ENCODE data around the gene FPGS. TPM values are rescaled to one million over a fixed set of nuclear protein-coding genes. Genes with fewer than 3 reads are reported as not detected.
A peak's percentile ranks its signal among the peaks of the same experiment; 100 is the strongest.

The FPGS gene
- total RNA-seq, 1 donor from 2014 or later: 32.8 TPM

- peak overlapping the region; percentile 2 for H3K27ac Mint-ChIP-seq
- H4K20me1 ChIP-seq (ENCODE audit: low read depth): peaks cover 8% of the 10 kb centered on the region
- H3K4me3 ChIP-seq: no peak overlapping the region
- H3K4me3 Mint-ChIP-seq: no peak overlapping the region
- no peak overlapping the region for H2AFZ ChIP-seq (replicated peaks)
- H3K9me3 ChIP-seq (ENCODE audit: low read depth): no peaks in the 10 kb centered on the region
- H3K27me3 Mint-ChIP-seq (ENCODE audit: insufficient read depth, low read depth): peaks cover 14% of the 10 kb centered on the region
- peaks cover 25% of the 10 kb centered on the region for H3K4me1 Mint-ChIP-seq
- peaks cover 8% of the 10 kb centered on the region for H3K4me1 ChIP-seq
- no peaks in the 10 kb centered on the region for H3K27me3 ChIP-seq
- no peaks in the 10 kb centered on the region for H3K9me3 Mint-ChIP-seq
- H3K36me3 ChIP-seq: no peaks in the 10 kb centered on the region
- no peak for DNase-seq (ENCODE audit: low spot score)
- H3K36me3 Mint-ChIP-seq: no peaks in the 10 kb centered on the region
- H3K9ac ChIP-seq: no peak overlapping the region
- peaks cover 25% of the 10 kb centered on the region for H3F3A ChIP-seq (ENCODE audit: low read depth)
- no peak overlapping the region for H3K4me2 ChIP-seq
- H3K27ac ChIP-seq: no peak overlapping the region
- peaks cover 9% of the 10 kb centered on the region for H3K79me2 ChIP-seq (ENCODE audit: low read depth)
- TF ChIP-seq EZH2phosphoT487 (IDR thresholded peaks at IDR 0.05) (no peak), EZH2 (IDR thresholded peaks at IDR 0.05) (no peak)
- TF ChIP-seq, protein P1, sequence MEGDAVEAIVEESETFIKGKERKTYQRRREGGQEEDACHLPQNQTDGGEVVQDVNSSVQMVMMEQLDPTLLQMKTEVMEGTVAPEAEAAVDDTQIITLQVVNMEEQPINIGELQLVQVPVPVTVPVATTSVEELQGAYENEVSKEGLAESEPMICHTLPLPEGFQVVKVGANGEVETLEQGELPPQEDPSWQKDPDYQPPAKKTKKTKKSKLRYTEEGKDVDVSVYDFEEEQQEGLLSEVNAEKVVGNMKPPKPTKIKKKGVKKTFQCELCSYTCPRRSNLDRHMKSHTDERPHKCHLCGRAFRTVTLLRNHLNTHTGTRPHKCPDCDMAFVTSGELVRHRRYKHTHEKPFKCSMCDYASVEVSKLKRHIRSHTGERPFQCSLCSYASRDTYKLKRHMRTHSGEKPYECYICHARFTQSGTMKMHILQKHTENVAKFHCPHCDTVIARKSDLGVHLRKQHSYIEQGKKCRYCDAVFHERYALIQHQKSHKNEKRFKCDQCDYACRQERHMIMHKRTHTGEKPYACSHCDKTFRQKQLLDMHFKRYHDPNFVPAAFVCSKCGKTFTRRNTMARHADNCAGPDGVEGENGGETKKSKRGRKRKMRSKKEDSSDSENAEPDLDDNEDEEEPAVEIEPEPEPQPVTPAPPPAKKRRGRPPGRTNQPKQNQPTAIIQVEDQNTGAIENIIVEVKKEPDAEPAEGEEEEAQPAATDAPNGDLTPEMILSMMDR (IDR thresholded peaks at IDR 0.05): no peak
Measured at GRCh38 chr9:127781806-127782205, 20.9 kb upstream of the FPGS start.

DNA sequence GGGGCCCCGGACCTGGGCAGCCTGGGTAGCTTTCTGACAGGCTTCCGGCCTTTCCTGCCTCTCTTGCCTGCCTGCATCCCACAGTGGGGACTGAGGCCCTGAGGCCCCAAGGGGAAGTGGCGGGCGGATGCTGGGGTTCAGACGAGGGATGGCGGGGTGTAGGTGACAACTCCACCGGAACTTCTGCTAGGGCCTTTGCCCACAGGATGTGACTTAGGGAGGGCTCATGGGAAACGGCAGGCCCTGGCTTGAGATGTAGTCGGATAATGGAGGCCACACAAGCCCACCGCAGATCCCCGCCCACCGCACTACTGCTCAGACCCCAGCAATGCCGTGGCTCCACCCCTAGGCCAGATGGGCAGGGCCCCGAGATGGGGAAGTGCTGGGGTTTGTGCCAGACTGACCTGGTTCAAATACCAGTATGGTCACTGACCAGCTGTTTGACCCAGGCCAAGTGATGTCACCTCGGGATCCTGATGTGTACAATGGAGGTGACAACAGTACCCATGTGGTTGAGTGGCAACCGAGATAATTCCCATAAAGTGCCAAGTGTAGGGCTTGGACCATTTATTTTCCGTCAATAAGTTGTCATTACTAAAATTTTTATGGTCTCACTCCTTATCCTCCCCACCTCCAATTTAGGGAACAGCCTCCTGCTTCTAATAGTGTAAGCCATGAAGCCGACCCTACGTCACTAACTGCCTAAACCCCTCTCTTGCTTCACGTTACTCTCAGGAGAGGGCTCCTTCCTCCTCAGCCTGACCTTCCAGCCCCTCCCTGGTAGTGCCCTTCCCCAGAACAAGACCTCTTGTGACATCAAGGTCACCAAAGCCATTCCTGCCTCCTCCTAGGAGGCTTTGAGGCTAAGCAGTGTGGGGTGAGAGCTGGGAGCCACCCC lies 19.3 kb upstream of the FPGS start:
- H3K4me1 Mint-ChIP-seq: peaks cover 31% of the 10 kb centered on the region
- H3K4me3 Mint-ChIP-seq: peak overlapping the region; percentile 85
- peaks cover 13% of the 10 kb centered on the region for H3K4me1 ChIP-seq
- no peaks in the 10 kb centered on the region for H3K9me3 ChIP-seq (ENCODE audit: low read depth)
- H3K4me2 ChIP-seq: no peak overlapping the region
- H3K27ac Mint-ChIP-seq: no peak overlapping the region
- H3K27me3 ChIP-seq: no peaks in the 10 kb centered on the region
- no peak overlapping the region for H3K4me3 ChIP-seq
- no peak overlapping the region for H3K9ac ChIP-seq
- TF ChIP-seq, protein P1 (IDR thresholded peaks at IDR 0.05): no peak
- no peak for TF ChIP-seq EZH2phosphoT487 (IDR thresholded peaks at IDR 0.05)
- TF ChIP-seq EZH2 (IDR thresholded peaks at IDR 0.05): no peak
- H3K36me3 Mint-ChIP-seq: peaks cover 7% of the 10 kb centered on the region
- peaks cover 34% of the 10 kb centered on the region for H3F3A ChIP-seq (ENCODE audit: low read depth)
- DNase-seq (ENCODE audit: low spot score): peak; percentile 40
- H3K27me3 Mint-ChIP-seq (ENCODE audit: insufficient read depth, low read depth): peaks cover 10% of the 10 kb centered on the region
- H3K79me2 ChIP-seq (ENCODE audit: low read depth): peaks cover 24% of the 10 kb centered on the region
- no peaks in the 10 kb centered on the region for H3K9me3 Mint-ChIP-seq
- peaks cover 24% of the 10 kb centered on the region for H4K20me1 ChIP-seq (ENCODE audit: low read depth)
- no peak overlapping the region for H2AFZ ChIP-seq (replicated peaks)
- H3K36me3 ChIP-seq: no peaks in the 10 kb centered on the region
- H3K27ac ChIP-seq: no peak overlapping the region

DNA sequence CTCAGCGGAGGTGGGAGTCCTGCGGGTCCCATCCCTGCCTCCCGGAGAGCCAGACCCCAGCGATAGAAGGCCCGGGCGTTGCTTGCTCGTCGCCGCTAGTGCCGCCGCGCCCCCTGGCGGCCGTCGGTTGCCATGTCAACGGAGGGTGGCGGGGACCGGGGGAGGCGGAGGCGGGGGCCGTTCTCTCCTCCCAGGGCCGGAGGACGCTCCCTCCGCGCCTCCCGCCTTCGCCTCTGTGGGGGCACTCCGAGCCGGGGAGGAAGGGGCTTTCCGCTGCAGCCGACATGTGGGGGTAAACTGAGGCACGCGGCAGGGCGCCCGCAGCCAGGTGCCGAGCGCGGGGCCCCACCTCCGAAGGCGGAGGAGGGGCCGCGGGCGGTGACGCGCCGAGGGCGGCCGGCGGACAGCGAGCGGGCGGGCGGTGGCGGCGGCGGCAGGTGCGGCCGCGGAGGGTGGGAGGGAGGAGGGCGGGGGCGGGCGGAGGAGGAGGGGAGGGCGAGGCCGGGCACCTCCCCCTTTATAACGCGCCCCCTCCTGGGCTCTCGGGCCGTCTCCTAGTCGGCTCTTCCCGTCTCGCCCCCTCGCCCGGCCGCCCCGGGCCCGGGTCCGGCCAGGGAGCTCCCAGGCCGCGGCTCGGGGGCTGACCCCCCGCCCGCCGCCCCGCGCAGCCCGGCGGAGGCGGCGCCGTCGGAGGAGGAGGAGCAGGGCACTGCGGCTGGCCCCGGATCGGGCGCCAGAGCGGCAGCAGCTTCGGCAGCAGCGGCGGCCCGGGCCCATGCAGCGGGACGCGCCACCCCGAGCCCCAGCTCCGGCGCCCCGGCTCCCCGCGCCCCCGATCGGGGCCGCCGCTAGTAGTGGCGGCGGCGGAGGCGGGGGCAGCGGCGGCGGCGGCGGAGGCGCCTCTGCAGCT lies 17.4 kb upstream of the FPGS start:
- peak; percentile 93 for DNase-seq (ENCODE audit: low spot score)
- Mint-ChIP-seq H3K4me1 (peaks cover 29% of the 10 kb centered on the region), H3K36me3 (peaks cover 21% of the 10 kb centered on the region), H3K27me3 (ENCODE audit: insufficient read depth, low read depth) (peaks cover 8% of the 10 kb centered on the region), H3K9me3 (no peaks in the 10 kb centered on the region), H3K4me3 (peak overlapping the region; percentile 94), H3K27ac (peak overlapping the region; percentile 76)
- H3K4me3 ChIP-seq: peak overlapping the region; percentile 100
- H3K36me3 ChIP-seq: no peaks in the 10 kb centered on the region
- no peaks in the 10 kb centered on the region for H3K27me3 ChIP-seq
- H2AFZ ChIP-seq (replicated peaks): no peak overlapping the region
- no peaks in the 10 kb centered on the region for H3K9me3 ChIP-seq (ENCODE audit: low read depth)
- peaks cover 34% of the 10 kb centered on the region for H3F3A ChIP-seq (ENCODE audit: low read depth)
- no peak overlapping the region for H3K9ac ChIP-seq
- H3K79me2 ChIP-seq (ENCODE audit: low read depth): peaks cover 38% of the 10 kb centered on the region
- TF ChIP-seq, protein P1 (IDR thresholded peaks at IDR 0.05): peak; percentile 91
- TF ChIP-seq EZH2 (IDR thresholded peaks at IDR 0.05) (no peak), EZH2phosphoT487 (IDR thresholded peaks at IDR 0.05) (no peak)
- H3K27ac ChIP-seq: peak overlapping the region; percentile 13
- peak overlapping the region; percentile 81 for H3K4me2 ChIP-seq
- H3K4me1 ChIP-seq: peaks cover 11% of the 10 kb centered on the region
- H4K20me1 ChIP-seq (ENCODE audit: low read depth): peaks cover 41% of the 10 kb centered on the region
